HG03045 (cell line): Measurements from ENCODE around the gene RBFOX1.

Experiments used
- ATAC-seq: cut with Tn5 transposase; IDR thresholded peaks from one replicate; pipeline ENCODE4 v1.9.1; 2021; ENCODE audit warnings: mild to moderate bottlenecking, moderate library complexity; ENCODE audit not compliant: unreplicated experiment

RBFOX1 gene

DNA sequence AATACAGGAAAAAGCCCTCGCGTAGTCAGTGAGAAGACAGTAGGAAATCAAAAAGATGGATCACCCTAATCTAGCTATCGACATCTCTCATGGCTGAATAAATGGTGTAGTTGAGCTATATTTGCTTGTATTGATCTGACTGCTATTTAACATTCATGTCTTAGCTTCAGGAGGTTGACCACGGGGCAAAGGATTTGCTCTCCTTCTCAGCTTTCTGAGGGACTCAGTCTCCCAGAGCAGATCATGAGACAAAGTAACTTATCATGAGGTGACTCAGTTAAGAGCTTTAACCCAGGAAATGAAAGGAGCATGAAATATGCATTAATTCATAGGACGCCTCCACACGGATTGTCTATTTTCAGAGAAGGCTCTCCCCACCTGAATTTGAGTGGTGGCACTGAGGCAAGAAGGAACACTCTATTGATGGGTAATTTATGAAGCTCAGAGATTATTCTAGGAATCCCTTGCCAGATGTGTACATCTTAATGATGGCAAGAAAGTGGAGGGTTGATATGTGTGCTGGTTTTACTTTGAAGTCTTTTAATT lies 608 bp downstream of the RBFOX1 start:
- ATAC-seq = no peak

DNA sequence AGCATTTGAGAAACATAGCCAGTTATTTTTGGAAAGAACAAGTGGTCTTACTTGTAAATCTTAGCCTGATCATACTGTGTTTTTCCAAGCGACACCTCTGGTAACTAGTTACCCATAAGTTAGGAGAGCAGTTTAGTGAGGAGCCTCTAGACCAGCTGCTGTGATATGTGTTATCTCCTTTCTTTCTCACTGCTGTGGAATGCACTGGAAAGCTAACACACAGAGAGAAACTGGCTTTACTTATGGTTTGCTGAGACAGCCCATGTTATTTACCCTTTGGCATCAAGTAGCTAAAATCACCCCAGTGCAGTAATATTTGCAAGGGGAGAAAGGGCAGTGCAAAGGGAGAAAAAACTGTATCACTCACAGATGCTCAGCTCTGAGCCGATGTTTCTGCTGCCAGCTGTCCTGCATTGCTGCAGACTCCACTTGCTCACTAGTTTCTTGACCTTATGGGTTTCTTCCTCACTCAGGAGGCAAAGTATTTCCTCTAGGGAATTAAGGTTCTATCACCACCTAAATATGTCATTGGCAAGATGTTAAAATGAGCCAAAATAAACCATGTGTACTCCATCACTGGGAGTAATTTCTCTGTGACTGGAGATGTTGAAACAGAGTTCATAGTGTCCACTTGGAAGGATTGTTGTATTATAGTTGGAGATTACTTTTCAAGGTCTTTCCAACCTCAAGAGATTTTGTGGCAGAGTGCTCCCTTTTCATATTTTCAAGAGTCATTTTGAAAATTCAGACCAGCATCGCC lies 2.3 kb downstream of the RBFOX1 start:
- no peak for ATAC-seq

DNA sequence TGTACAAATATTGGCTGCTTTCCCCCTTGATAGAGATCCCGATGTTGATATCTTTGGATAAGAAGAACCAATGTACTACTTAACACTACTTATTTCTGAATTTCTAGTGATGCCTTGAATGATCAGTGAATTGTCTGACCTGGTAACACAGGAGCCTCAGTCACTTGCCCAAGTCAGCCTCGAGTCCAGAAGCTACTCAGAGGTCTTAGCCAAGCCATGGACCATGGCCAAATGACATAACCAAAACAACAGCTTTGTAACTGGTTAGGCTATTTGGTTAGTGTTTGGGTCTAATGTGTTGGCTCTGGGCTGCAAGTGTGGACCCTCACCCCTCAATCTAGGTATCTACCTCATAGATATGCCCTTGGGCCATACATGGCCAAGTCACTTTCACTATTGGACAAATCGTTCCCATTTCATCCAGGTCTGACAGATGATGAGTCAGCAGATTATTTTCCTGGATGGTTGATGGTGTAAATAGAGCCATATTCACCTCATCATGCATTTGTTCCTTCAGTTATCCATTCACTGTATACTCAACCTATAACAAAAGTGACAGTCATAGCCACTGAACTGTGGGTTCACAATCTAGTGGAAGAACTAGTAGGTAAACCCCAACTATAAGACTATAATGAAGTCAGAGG lies 3.5 kb downstream of the RBFOX1 start:
- ATAC-seq = no peak

DNA sequence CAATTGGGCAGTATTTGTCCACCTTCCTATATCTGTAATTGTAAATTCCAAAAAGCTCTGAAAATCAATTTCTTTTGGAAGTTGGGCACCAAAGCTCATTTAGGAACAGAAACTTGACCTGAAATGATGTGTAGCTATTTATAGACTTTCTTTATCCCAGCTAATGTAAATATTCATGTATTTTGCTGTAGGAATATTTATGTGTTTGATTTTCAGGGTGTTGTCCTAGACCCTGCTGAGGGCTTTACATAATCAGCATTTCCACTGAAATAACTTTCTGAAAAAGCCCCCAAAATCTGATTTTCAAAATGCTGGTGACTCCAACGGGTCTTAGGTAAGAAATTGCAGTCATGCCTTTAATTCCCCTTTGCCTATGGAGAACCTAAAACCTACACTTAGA lies 4.1 kb downstream of the RBFOX1 start:
- no peak for ATAC-seq

- ATAC-seq = no peak
These were observed 6.2 kb downstream of the RBFOX1 start for GRCh38 chr16:7338826-7339225.

- no peak for ATAC-seq
These were observed 7.1 kb downstream of the RBFOX1 start for GRCh38 chr16:7339700-7340099.

GRCh38 chr16:7340938-7341337 lies 8.3 kb downstream of the RBFOX1 start:
- no peak for ATAC-seq

DNA sequence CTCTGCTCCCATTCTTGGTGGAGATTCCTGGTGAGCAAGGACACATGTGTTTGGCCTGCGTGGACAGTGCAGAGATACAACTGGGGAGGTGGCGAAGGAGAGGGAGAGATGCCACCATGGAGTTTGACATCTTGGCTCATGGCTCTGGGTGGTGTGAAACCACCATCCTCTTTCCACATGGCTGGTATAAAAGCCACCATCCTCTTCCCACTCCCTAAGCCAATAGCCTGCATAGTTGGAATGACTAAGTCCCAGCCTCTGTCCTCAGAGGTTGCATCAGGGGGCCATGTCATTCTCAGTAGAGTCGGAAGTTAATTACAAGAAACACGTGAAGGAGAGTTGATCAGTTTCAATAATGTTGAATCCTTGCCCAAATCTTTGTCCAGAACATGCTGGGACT lies 10.0 kb downstream of the RBFOX1 start:
- ATAC-seq = no peak

GRCh38 chr16:7343243-7343642 lies 10.6 kb downstream of the RBFOX1 start:
- no peak for ATAC-seq

GRCh38 chr16:7344830-7345780 lies 12.5 kb downstream of the RBFOX1 start:
- ATAC-seq = no peak

GRCh38 chr16:7350806-7351205 lies 18.2 kb downstream of the RBFOX1 start:
- ATAC-seq = no peak

GRCh38 chr16:7351610-7352510 lies 19.2 kb downstream of the RBFOX1 start:
- no peak for ATAC-seq

- ATAC-seq = no peak
These were observed 23.1 kb downstream of the RBFOX1 start for GRCh38 chr16:7355758-7356157.

DNA sequence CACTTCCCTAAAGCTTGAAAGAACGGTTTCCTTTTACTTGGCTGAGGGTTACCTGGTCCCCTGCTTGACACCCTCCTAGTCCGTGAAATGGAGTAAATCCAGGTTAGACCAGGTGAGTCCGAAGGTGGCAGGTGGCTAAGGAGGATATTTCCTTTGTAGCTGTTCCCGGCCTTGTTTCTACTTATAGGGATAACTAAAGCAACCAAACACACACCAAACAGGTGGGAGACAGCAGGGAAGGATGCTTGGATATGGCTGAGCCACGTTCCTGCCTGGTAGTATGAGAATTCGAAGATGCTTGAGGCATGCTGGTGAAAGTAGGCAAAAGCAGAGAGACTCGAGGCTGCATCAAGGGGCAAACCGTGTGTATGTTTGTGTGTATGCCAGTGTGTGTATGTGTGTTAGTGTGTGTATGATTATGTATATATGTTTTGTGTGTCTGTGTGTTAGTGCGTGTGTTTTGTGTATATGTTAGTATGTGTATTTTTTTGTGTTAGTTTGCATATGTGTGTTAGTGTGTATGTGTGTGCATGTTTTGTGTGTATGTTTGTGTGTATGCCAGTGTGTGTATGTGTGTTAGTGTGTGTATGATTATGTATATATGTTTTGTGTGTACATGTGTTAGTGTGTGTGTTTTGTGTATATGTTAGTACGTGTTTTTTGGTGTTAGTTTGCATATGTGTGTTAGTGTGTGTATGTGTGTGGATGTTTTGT lies 28.9 kb downstream of the RBFOX1 start:
- no peak for ATAC-seq

DNA sequence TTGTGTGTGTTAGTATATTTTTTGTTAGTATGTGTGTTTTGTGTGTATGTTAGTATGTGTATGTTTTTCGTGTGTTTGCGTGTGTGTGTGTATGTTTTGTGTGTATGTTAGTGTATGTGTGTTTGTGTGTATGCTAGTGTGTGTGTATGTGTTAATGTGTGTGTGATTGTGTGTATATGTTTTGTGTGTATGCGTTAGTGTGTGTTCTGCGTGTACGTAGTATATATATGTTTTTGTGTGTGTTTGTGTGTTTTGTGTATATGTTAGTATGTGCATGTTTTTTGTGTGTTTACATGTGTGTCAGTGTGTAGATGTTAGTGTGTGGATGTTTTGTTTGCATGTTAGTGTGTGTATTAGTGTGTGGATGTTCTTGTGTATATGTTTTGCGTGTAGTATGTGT lies 29.6 kb downstream of the RBFOX1 start:
- no peak for ATAC-seq

- ATAC-seq = no peak
These were observed 31.1 kb downstream of the RBFOX1 start for GRCh38 chr16:7363422-7364417.

DNA sequence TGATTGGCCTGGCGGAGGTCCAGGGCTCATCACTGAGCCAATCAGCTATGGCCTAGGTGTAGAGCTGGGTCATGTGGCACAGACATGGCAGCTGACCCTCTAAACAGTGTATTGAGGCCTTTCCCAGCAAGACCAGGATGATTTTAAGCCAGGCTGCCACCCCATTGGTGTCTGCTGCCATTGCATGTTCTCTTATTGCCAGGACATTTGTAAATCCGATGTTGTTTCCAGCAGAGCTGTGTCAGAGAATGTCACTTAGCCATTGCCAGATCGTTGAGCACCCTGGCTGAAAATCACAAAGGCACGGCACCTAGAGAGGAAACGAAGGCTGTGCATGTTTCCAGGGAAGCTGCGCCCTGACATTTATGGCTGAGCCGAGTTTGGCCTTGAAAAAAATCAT lies 33.4 kb downstream of the RBFOX1 start:
- ATAC-seq = no peak
